Heart left ventricle (tissue), 13 donors: Measurements from ENCODE around the gene PLEKHA1.

Experiments
- CTCF ChIP-seq, 12 donors: fragments of 200-600 bp; sonication (generic) in 4 of 12; IDR thresholded peaks; one replicate each; pipeline versions ENCODE4 v1.5.0 to v1.8.0; 2018 to 2022; ENCODE audit warnings: antibody characterized with exemption in 12 of 12, mild to moderate bottlenecking in 5 of 12
- POLR2A ChIP-seq, 2 donors: fragments of 450-650 bp; IDR thresholded peaks; one replicate each; pipeline ENCODE4 v1.6.1; 2017; ENCODE audit warnings: antibody characterized with exemption in 2 of 2, mild to moderate bottlenecking in 2 of 2, moderate library complexity in 2 of 2
- donor health status: ischemic (EF 13 %, LVEDD 7.1; RV severe dilation, severe dysfunction).
- donor health status: DM: no; HTN: yes; CAD: no.
- donor health status: DM: no; HTN: no; CAD: no.
- donor health status: ischemic (EF 25% LVEDD 6.9; RV normal size, moderate dysfunction).
- donor health status: ischemic (EF 25% LVEDD 5.7; RV mildly dilated, moderate dysfunction).
- donor health status: ischemic (EF 35%, LVEDD 5.7; RV mildly dilated, moderate dysfunction).
- donor health status: nonischemic (EF 11% LVEDD 7.7; RV severe dilation, severe dysfunction).
- donor health status: DM: yes; HTN: yes; CAD: no.
- donor health status: PGD.
- donor health status: ischemic (EF 29% LVEDD 5.4; RV normal size, mild dysfunction).
- donor health status: nonischemic (EF 23%, LVEDD 6.1; RV moderate dilation, normal function).

GRCh38 chr10:122481296-122482056, 107.0 kb downstream of the PLEKHA1 start:
- TF ChIP-seq CTCF (IDR thresholded peaks at IDR 0.05) = no peak
- TF ChIP-seq POLR2A (IDR thresholded peaks at IDR 0.05) = no peak
